ENCODE results near the gene CA9. TPM values are rescaled to one million over a fixed set of nuclear protein-coding genes. Genes with fewer than 3 reads are reported as not detected.

Gene CA9
- total and polyA plus RNA-seq, 9 of the 15 experiments (the other 6 are each of a cell fraction or from before 2014, with no cell fraction given): 0.15 to 10.6 (median 0.60) TPM; not detected in 4

- TF ChIP-seq RNF219 (CRISPR knock-in tag; IDR thresholded peaks at IDR 0.05): no peak
- no peak for TF ChIP-seq SMAD2 (IDR thresholded peaks at IDR 0.05; ENCODE audit: low read depth, low read length)
- no peak for TF ChIP-seq NELFE (IDR thresholded peaks at IDR 0.05; ENCODE audit: insufficient read depth, insufficient read length)
- TF ChIP-seq TSC22D4 (tag; IDR thresholded peaks at IDR 0.05): no peak
- peak; percentile 68; the same call in 1 of the 2 replicates for TF ChIP-seq TOE1 (IDR thresholded peaks at IDR 0.05; ENCODE audit: borderline replicate concordance)
- 0 out of 2 replicates have a peak, but pooled peaks have one; percentile 71 for TF ChIP-seq TOE1 (CRISPR knock-in tag; IDR thresholded peaks at IDR 0.05; ENCODE audit: borderline replicate concordance, low read depth)
- TF ChIP-seq MGA (IDR thresholded peaks at IDR 0.05): peak; percentile 98
- no peak for TF ChIP-seq SFPQ (IDR thresholded peaks at IDR 0.05; ENCODE audit: low read depth, low read length)
- TF ChIP-seq NR2F6 (CRISPR knock-in tag; IDR thresholded peaks at IDR 0.05): no peak
- no peak for TF ChIP-seq ZNF212 (CRISPR knock-in tag; IDR thresholded peaks at IDR 0.05)
- no peak for TF ChIP-seq HMG20A (CRISPR knock-in tag; conservative IDR thresholded peaks at IDR 0.05)
- no peak for TF ChIP-seq POLR2AphosphoS2 (IDR thresholded peaks at IDR 0.05; ENCODE audit: low read length)
Measured at GRCh38 chr9:35657546-35658136, 16.1 kb upstream of the CA9 start, which contains the start of gene RMRP (continued).

Data from K562 (cell line).